UCSD-AML1 (cell line): ENCODE data around the gene TRIM34.
"Not testable (repeated sequence)": the region's sequence is repeated elsewhere in the genome, so short reads cannot be mapped to it uniquely, and the experiment has no call there.

Experiments used
- DNase-seq: peaks from one replicate; lab custom pipeline; 2025; ENCODE audit not compliant: unreplicated experiment; lab: John Stamatoyannopoulos, UW

TRIM34 gene, protein sequence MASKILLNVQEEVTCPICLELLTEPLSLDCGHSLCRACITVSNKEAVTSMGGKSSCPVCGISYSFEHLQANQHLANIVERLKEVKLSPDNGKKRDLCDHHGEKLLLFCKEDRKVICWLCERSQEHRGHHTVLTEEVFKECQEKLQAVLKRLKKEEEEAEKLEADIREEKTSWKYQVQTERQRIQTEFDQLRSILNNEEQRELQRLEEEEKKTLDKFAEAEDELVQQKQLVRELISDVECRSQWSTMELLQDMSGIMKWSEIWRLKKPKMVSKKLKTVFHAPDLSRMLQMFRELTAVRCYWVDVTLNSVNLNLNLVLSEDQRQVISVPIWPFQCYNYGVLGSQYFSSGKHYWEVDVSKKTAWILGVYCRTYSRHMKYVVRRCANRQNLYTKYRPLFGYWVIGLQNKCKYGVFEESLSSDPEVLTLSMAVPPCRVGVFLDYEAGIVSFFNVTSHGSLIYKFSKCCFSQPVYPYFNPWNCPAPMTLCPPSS

GRCh38 chr11:5624489-5625279 is at the start of gene TRIM34:
TRIM34 (plus strand) TSS chr11:5625001; CDS start chr11:5632332, 7,331 bp downstream.
- peak; percentile 51 for DNase-seq

- DNase-seq = no peak
Observed at GRCh38 chr11:5575152-5575551, 49.6 kb upstream of the TRIM34 start.

- DNase-seq = no peak
Observed at GRCh38 chr11:5577101-5577500, 47.7 kb upstream of the TRIM34 start.

- no peak for DNase-seq
Observed at GRCh38 chr11:5580577-5580976, 44.2 kb upstream of the TRIM34 start, which contains the start of gene OR52B6. OR52B6 (plus strand) TSS chr11:5580877; CDS start chr11:5580877, 0 bp downstream.

GRCh38 chr11:5581014-5581413 is 43.8 kb upstream of the TRIM34 start:
- DNase-seq = no peak

DNA sequence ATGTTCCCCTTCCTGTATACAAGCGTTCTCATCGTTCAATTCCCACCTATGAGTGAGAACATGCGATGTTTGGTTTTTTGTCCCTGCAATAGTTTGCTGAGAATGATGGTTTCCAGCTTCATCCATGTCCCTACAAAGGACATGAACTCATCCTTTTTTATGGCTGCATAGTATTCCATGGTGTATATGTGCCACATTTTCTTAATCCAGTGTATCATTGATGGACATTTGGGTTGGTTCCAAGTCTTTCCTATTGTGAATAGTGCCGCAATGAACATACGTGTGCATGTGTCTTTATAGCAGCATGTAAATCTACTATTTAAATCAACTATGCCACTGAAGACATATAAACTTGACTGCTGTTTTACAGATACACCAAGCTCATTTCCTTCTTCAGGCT is 40.3 kb upstream of the TRIM34 start:
- DNase-seq = not testable (repeated sequence)

DNA sequence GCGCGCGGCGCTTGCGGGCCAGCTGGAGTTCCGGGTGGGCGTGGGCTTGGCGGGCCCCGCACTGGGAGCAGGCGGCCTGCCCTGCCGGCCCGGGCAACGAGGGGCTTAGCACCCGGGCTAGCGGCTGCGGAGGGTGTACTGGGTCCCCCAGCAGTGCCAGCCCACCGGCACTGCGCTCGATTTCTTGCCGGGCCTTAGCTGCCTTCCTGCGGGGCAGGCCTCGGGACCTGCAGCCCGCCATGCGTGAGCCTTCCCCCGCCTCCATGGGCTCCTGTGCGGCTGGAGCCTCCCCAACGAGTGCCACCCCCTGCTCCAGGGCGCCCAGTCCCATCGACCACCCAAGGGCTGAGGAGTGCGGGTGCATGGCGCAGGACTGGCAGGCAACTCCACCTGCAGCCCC is 34.9 kb upstream of the TRIM34 start:
- not testable (repeated sequence) for DNase-seq

- DNase-seq = no peak
Observed at GRCh38 chr11:5591613-5592012, 33.2 kb upstream of the TRIM34 start.

GRCh38 chr11:5592615-5593014 is 32.2 kb upstream of the TRIM34 start:
- DNase-seq = no peak

- no peak for DNase-seq
Observed at GRCh38 chr11:5593146-5593545, 31.7 kb upstream of the TRIM34 start.

GRCh38 chr11:5596607-5597201 is 28.1 kb upstream of the TRIM34 start, which contains the start of gene TRIM6:
TRIM6 (plus strand) TSS chr11:5596637; CDS start chr11:5596898, 261 bp downstream.
- peak; percentile 19 for DNase-seq

- DNase-seq = no peak
Observed at GRCh38 chr11:5597953-5598352, 26.8 kb upstream of the TRIM34 start.

DNA sequence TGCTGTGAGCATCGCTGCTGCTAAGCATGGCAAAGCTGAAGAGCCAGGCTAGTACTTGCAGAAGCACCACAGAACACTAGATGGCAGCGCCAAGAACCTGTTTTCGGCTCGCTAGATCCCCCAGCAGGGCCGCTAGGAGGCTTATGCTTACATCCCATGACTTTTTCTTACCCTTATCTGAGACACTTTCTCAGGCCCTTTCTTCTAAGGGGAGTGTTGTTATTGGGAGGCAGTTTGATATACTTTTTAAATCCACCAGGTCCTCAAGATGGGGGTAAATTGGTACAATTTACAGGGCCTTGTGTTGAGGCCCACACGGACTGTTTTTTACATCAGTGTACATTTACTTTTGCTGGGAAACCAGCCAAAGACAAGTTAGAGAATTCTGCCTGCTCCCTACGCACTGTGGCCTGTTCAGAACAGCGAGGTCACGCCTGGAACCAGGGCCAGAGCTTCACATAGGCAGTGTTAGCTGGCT is 24.4 kb upstream of the TRIM34 start:
- peak; percentile 48 for DNase-seq

DNA sequence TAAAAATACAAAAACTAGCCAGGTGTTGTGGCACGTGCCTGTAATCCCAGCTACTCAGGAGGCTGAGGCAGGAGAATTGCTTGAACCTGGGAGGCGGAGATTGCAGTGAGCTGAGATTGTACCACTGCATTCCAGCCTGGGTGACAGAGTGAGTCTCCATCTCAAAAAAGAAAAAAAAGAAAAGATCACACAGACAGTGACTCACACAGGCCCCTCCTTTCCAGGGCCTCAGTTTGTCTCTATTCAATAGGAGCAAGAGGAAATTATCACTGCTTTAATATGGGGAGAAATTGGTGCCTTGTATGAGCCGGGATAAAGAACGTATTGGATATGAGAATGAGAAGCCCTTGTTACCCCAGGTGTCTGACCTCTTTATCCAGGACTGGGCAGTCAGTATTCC is 22.0 kb upstream of the TRIM34 start:
- DNase-seq = not testable (repeated sequence)

- DNase-seq = no peak
Observed at GRCh38 chr11:5603326-5603725, 21.5 kb upstream of the TRIM34 start.

GRCh38 chr11:5604896-5605295 is 19.9 kb upstream of the TRIM34 start:
- no peak for DNase-seq

- no peak for DNase-seq
Observed at GRCh38 chr11:5605849-5606248, 19.0 kb upstream of the TRIM34 start.

DNA sequence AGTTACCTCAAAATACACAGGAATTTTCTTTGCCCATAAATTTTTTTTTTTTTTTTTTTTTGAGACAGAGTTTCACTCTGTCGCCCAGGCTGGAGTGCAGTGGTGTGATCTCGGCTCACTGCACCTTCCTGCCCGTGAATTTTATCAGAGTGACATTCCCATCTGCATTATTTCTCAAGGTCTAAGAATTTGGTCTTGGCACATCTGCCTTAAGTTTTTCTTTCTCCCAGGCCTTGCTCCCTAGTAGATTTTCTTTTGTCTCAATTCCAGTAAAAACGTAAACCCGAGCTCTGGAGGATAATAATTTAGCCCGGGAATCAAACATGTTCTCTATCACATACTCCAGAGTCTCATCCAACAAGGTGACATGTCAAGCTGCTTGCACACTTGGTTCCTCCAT is 16.0 kb upstream of the TRIM34 start:
- DNase-seq = no peak

GRCh38 chr11:5610446-5610845 is 14.4 kb upstream of the TRIM34 start:
- peak; percentile 18 for DNase-seq

- DNase-seq = no peak
Observed at GRCh38 chr11:5611627-5612026, 13.2 kb upstream of the TRIM34 start.

- no peak for DNase-seq
Observed at GRCh38 chr11:5618807-5619206, 6.0 kb upstream of the TRIM34 start.
